NCI-H2227 (cell line): ENCODE measurements around the gene EXD3.
"Not testable (repeated sequence)": the region's sequence is repeated elsewhere in the genome, so short reads cannot be mapped to it uniquely, and the experiment has no call there.

Experiments
- DNase-seq: peaks from one replicate; lab custom pipeline; 2025; ENCODE audit not compliant: unreplicated experiment; lab: John Stamatoyannopoulos, UW

EXD3 gene

DNA sequence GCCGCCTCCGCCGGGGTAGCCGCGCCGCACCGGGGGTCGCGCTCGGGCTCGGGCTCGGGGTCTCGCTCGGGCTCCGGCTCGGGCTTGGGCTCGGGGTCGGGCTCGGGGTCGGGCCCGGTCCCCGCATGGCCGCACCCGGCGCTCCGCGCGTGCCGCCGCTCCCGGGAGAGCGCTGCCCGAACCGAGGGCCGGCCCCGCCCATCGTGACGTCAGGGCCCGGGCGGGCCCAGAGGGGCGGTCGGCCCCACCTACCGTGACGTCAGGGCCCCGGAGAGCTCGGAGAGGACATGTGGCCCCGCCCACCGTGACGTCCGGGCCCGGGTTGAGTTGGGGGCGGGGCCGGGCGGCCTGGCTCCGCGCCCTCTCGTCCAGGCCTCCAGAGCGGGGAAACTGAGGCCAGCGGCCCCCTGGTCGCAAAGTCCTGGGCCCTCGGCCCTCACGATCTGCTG is 36.2 kb upstream of the EXD3 start, which contains the start of gene NSMF:
Gene NSMF, minus strand, starts transcription at position 183 of the 449 bp plus-strand sequence. CDS start 232 bp downstream, outside the sequence.
- peak; percentile 94 for DNase-seq

DNA sequence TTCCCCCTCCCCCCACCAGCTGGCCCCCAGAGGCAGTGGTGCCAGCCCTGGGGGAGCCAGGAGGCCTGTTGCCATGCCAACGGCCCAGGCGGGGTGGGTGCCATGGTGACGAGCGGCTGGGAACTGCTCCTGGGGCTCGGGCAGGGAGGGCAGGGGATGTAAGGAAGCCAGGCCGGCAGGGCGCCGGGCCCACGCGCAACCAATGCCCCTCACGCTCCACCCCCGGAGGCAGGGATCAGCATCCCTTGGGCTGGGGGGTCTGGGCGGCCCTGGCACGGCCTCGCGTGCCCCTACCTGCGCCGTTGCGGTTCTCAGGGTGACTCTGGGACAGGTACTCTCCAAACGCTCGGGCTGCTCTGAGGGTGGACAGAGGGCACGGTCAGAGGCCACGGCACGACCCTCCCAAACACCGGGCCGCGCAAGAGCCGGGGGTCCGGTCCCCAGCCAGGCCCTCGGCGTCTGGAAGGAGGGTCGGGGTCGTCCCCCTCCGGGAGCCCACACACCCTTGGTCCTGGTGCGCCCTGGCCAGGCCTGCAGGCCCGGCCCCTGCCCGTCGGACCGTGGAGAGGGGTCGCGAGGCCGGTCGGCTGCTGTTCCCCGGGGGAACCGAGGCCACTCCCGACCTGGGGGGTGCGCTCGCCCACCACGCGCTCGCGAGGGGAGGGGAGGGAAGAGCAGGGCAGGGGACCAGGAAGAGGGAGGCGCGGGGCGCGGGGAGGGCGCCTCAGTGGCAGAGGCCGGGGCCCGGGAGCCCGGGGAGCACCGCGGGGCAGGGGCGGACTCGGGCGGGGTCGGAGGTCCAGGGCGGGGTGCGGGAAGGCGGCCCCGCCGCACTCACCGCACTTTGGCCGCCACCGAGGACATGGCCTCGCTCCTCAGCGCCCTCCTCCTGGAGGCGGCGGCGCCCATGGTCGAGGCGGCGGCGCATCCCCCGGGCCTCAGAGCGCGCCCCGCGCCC is 35.5 kb upstream of the EXD3 start:
- peak; percentile 61 for DNase-seq

DNA sequence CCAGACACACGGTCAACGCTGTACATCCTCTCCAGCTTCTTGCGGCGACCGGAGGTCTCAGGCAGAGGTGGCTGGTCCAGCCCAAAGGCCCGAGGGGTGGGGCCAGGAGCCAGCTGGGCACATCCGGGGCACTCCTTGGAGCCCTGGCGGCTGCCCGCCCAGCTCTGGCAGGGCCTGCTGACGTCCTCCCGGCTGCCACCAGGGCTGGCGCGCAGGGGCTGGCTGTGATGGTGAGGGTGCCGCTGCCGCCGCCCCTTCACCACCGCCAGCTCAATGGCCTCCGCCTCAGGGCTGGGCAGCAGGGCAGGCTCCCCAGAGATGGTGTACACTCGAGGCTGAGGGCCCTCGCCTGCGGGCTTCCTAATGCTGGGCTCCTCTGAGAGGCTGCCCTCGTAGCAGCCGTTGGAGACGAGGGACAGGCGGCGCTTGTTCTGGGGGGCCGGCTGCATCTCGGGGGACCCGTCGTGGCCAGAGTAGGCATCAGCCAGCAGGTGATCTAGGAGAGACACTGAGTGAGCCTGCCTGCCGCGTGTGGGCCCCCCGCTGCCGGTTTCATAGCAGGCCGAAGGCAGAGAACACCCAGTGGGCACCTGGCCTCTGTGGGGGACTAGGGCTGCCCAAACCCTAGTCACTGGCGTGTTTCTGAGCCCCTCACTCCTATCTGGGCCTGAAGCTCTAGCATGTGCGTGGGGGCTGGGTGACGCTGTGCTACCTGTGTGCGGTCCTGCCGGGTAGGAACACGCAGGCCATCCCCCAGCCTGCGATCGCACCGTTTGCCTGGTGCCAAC is 34.6 kb upstream of the EXD3 start:
- no peak for DNase-seq

DNA sequence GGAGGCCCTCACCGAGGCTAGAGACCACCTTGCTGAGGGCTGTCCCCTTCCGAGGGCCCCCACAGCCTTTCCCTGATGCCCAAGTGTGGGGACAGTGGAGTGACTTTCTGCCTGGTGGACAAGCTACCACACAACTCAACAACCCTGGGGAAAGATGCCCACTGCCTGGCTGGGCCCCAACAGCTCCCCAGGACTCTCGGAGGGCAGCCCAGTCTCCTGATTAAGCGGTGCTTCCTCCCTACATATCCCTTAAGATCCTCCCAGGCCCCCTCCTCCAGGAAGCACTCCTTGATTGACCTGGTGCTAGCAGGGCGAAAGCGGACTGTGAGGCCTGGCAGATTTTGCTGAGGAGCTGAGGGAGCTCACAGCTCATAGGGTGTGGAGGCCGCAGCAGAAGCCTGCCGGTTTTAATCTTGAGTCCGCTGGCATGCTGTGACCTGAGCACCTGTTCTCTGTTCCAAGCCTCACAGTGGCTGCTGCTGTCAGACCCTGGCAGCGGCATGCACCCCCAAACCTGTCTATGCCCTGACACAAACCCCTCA is 34.0 kb upstream of the EXD3 start:
- DNase-seq: no peak

DNA sequence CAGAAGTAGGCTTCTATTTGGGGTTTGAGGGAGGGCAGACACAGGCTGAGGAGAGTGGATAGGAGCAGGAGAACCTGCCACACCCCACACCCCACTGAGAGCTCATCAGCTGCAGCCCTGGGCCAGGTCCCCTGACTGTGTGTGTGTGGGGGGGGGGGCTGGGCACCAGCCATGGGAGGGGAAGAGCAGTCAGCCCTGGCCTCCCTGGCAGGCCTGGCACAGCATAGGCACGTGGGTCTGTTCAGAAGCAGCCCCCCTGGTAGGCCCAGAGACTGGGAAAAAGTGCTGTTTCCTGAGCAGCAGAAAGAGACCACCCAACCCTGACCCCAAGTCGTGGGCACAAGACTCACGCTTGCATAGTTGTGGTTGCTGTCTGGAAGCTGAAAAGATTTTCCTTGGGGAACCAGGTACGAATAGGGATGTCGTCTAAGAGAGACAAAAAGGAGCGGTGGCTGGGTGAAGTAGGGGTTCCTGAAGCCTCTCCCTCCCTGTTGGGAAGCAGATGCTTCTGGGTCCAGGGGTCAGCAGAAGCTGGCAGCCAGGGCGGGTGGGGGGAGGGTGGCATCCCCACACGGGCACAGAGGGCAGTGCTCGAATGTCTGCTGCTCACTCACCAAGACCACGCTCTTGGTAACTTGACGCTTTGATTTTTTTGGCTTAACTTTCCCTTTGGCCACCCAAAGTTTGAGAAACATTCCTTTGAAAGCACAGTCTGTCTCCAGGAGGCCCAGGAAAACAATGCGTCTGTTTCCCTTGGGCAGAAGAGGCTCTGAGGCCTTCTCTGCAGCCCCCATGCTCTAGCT is 33.3 kb upstream of the EXD3 start:
- no peak for DNase-seq

DNA sequence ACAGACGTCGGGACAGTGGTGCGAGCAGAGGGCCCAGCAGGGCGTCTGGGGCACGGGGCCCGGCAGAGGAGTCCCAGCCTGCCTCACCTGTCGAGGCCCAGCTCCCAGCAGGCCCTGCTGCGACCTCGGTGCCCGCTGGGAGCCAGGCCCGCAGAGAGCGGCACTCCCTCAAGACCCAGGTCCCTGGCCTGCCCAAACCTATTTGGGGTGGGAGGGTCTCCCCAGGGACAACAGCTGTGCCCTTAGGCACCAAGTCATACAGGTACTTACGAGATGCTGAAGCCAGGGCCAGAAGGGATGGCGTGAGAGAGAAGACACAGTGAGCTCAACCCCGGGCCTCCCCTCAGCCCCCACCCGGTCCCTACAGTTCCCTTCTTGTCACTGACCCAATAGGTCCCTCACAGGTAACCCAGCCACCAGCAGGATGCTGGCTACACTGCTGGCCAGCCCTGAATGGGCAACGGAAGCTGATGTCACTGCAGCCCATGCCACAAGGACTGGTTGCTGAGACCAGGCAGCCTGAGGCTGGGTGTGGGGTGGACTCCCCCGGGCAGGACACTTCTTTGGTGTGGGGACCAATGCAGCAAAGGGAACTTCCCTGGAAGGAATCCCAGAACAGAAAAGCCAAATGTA is 32.5 kb upstream of the EXD3 start:
- no peak for DNase-seq

DNA sequence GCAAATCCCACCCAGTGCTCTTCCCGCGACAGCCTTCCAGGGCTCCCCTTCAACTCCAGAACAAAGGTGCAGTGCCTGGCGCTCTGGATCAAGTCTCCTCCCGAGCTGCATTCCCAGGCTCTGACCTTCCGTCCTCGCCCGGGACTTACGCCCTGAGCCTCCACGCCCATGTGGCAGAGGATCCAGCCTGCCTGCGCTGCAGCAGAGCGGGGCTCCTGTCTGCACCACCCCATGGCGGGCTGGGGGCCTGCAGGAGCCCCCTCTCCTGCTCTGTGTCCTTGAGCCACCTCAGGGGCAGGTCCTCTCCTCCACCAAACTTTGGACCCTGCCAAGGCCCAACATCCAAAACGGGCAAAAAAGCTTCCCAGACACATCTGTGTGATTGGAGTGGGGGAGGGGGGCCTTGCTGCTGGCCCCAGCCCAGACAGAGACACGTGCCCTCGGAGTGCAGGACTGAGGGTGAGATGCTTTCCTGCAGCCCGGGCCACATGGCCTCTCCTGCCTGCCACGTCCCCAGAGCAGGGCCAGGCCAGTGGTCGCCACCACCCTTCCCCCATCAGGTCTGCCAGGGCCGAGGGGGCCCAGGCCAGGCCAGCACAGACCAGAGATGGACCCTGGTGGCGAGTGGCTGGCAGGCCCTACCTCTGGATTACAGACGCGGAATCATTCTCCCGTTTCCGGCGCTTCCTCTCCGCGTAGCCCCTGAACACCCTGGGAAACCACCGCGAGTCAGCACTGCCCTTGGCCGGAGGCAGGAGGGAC is 31.8 kb upstream of the EXD3 start:
- no peak for DNase-seq

DNA sequence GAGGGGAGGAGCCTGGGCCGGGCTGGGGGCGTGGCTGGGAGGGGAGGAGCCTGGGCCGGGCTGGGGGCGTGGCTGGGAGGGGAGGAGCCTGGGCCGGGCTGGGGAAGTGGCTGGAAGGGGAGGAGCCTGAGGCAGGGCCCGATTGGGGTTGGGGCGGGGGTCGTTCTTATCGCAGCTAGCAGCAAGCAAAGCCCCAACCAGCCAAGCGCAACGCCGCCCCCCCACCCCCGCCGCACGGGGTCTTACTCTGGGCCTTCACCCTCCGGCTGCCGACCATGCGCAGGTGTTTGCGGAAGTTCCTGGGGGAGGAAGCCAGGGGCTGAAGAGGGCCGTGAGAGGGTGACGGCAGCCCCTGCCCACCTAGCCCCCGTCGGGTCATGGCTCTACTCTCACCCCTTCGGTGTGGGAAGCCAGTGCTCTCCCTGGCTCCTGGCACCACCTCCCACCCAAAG is 31.2 kb upstream of the EXD3 start:
- DNase-seq: no peak

DNA sequence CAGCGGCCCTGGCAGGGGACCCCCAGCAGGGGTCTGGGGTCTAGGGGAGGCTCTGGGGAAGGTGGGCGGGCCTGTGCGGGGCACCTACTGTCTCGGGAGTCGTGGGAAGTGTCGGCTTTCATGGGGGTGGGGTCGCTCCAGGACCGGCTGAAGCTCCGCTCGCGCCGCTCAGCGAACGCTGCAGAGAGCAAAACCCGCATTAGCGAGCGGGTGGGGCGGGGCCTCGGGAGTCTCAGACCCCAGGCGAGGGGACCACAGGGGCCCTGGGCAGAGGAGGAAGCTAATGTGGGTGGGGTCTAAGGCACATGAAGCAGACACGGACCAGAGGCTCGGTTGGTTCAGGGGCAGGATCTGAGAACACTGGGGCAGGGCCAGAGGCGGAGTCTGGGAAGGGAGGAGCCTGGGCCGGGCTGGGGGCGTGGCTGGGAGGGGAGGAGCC is 30.7 kb upstream of the EXD3 start:
- DNase-seq: no peak

DNA sequence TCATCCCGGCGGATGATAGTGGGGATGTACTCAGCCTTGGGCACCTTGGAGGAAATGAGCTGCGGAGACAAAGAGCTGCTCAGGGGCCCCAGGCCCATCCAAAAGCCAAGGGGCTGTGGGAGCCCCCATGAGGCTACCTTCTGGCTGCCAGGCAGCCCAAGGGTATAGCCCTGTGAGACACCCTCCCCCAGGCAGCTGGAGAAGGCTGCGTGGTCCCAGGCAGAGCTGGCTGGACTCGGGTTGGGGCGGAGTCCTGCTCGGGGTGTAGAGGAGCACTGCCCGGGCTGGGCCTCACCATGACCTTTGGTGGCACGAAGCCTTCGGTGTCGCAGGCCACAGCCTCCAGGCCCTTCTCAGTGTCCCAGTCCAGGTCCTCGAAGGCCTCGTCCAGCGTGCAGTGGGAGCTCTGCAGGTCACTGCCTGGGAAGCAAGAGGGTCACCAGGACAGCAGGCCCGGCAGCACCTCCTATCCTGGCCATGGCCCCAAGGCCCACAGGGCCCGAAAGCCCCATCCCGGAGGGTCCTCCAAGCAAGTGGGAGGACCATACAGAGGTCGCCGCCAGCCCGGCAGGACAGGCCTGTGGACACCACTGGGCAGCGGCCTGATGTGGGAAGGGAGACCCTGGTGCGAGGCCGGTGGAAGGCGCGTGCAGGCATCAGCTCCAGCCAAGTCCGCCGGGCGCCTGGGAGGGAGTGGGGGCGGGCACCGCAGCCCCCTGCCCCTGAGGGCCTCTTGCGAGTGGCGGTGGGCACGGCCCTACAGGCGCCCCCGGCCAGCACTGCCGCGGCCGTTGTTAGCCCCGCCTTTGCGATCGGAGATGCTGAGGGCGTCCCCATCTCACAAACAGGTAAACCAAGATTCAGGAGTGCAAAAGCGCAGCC is 30.0 kb upstream of the EXD3 start:
- DNase-seq: no peak

DNA sequence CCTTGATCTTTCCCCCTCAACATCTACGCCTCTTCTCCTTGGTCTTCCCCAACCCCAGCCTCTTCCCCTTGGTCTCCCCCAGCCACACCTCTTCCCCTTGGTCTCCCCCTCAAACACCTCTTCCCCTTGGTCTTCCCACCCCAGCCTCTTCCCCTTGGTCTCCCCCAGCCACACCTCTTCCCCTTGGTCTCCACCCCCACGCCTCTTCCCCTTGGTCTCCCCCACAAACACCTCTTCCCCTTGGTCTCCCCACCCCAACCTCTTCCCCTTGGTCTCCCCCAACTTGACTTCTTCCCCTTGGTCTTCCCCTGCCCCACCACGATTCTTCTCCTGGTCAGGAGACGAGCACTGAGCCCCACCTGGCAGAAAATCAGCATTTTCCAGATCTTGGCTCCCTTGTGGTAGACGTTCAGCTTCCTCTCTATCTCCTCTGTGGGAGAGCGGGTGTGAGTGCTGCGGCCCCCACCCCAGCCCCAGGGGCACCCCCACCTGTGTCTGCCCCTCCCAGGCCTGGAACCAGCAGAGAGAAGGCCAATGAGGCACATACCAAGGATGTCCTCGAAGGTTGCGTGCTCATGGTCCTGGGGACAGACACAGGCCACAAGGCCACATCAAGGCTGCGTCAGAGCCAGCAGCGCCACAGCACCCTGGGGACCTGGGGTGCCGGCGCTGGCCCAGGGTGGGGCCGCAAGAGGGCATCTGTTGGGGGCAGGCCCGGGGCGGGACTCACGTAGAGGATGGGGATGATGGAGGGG is 29.2 kb upstream of the EXD3 start:
- DNase-seq: no peak

DNA sequence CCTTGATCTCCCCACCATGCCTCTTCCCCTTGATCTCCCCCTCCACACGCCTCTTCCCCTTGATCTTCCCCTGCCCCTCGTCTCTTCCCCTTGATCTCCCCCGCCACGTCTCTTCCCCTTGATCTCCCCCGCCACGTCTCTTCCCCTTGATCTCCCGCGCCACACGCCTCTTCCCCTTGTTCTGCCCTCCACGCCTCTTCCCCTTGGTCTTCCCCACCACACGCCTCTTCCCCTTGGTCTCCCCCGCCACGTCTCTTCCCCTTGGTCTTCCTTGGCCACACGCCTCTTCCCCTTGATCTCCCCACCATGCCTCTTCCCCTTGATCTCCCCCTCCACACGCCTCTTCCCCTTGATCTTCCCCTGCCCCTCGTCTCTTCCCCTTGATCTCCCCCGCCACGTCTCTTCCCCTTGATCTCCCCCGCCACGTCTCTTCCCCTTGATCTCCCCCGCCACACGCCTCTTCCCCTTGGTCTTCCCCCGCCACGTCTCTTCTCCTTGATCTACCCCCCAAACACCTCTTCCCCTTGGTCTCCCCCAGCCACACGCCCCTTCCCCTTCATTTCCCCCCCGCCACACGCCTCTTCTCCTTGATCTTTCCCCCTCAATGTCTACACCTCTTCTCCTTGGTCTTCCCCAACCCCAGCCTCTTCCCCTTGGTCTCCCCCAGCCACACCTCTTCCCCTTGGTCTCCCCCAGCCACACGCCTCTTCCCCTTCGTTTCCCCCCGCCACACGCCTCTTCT is 28.5 kb upstream of the EXD3 start:
- DNase-seq: not testable (repeated sequence)

DNA sequence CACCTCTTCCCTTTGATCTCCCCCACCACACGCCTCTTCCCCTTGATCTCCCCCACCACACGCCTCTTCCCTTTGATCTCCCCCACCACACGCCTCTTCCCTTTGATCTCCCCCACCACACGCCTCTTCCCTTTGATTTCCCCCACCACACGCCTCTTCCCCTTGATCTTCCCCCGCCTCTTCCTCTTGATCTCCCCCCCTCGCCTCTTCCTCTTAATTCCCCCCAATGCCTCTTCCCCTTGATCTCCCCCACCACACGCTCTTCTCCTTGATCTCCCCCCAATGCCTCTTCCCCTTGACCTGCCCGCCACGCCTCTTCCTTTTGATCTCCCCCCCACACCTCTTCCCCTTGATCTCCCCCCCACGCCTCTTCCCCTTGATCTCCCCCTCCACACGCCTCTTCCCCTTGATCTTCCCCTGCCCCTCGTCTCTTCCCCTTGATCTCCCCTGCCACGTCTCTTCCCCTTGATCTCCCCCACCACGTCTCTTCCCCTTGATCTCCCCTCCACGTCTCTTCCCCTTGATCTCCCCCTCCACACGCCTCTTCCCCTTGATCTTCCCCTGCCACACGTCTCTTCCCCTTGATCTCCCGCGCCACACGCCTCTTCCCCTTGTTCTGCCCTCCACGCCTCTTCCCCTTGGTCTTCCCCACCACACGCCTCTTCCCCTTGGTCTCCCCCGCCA is 27.7 kb upstream of the EXD3 start:
- DNase-seq: not testable (repeated sequence)

DNA sequence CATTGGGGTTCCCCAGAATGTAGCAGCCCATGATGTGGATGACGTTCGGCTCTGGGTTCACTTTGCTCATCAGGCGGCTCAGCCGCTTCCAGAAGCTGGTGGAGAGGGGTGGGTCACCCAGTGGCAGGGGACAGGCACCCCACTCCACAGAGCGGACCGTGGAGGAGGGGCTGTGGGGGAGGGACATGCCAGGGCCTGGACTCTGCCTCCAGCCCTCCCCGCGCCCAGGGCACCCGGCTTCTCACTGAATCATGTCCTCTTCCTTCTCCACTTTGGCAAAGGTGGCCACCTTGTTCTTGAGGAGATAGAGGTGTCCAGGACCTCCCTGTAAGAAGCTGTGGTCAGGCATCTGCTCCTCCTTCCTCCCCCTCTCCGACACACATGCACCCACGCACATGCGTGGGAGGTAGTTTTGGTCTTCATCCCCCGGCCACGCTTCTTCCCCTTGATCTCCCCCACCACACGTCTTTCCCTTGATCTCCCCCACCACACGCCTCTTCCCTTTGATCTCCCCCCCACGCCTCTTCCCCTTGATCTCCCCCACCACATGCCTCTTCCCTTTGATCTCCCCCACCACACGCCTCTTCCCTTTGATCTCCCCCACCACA is 27.1 kb upstream of the EXD3 start:
- DNase-seq: no peak

DNA sequence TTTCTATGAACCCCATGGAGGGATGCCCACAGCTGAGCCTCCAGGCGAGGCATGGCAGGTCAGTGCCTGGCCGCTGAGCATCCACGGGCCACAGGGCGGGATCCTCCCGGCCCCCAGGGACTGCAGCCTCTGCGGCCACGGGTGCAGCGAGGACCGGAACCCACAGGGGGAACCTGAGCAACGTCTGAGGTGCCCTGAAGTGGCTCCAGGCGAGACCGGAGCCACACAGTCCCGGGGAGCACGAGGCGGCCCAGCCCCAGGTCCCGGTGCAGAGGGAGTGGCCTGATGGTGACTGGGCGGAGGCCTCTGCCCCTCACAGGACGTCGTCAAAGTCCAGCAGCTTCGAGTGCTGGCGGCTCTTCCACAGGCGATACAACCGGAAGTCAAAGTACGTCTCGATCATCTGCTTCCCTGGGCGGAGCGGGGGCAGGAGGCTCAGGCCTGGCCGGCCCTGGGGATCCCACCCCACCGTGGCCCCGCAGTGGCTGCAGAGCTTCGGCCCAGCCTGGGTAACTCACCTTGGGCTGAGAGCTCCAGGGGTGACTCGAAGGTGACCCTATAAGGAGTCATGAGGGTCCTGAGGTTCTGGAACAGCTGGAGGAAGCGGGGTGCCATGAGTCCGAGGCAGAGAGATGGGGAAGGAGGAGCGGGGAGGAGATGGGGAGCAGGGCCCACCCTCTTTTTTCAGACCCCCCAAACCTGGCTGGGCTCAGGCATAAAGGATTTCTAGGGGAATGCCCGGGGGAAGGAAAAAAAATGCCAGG is 26.3 kb upstream of the EXD3 start:
- DNase-seq: no peak
